ENCODE measurements around the gene TICRR. TPM values are rescaled to one million over a fixed set of nuclear protein-coding genes. Genes with fewer than 3 reads are reported as not detected.

Gene TICRR
- total RNA-seq, 1 donor from 2014 or later = 4.8 TPM

- peaks cover 3% of the 10 kb centered on the region for H3K4me1 Mint-ChIP-seq (ENCODE audit: unreplicated experiment)
- H3K27me3 Mint-ChIP-seq (ENCODE audit: unreplicated experiment) = peaks cover 8% of the 10 kb centered on the region
- no peak for DNase-seq (ENCODE audit: low spot score)
- no peak overlapping the region for H3K27ac Mint-ChIP-seq (ENCODE audit: unreplicated experiment)
- TF ChIP-seq, protein P1, sequence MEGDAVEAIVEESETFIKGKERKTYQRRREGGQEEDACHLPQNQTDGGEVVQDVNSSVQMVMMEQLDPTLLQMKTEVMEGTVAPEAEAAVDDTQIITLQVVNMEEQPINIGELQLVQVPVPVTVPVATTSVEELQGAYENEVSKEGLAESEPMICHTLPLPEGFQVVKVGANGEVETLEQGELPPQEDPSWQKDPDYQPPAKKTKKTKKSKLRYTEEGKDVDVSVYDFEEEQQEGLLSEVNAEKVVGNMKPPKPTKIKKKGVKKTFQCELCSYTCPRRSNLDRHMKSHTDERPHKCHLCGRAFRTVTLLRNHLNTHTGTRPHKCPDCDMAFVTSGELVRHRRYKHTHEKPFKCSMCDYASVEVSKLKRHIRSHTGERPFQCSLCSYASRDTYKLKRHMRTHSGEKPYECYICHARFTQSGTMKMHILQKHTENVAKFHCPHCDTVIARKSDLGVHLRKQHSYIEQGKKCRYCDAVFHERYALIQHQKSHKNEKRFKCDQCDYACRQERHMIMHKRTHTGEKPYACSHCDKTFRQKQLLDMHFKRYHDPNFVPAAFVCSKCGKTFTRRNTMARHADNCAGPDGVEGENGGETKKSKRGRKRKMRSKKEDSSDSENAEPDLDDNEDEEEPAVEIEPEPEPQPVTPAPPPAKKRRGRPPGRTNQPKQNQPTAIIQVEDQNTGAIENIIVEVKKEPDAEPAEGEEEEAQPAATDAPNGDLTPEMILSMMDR (IDR thresholded peaks at IDR 0.05; ENCODE audit: unreplicated experiment) = no peak
- no peaks in the 10 kb centered on the region for H3K9me3 Mint-ChIP-seq (ENCODE audit: unreplicated experiment)
- H3K4me3 Mint-ChIP-seq (ENCODE audit: unreplicated experiment) = no peak overlapping the region
- no peaks in the 10 kb centered on the region for H3K36me3 Mint-ChIP-seq (ENCODE audit: low read depth, unreplicated experiment)
Observed at GRCh38 chr15:89667706-89667960, 92.4 kb downstream of the TICRR start.

- Mint-ChIP-seq H3K36me3 (ENCODE audit: low read depth, unreplicated experiment) (no peaks in the 10 kb centered on the region), H3K4me1 (ENCODE audit: unreplicated experiment) (no peaks in the 10 kb centered on the region), H3K9me3 (ENCODE audit: unreplicated experiment) (no peaks in the 10 kb centered on the region), H3K4me3 (ENCODE audit: unreplicated experiment) (no peak overlapping the region), H3K27ac (ENCODE audit: unreplicated experiment) (no peak overlapping the region), H3K27me3 (ENCODE audit: unreplicated experiment) (peaks cover 7% of the 10 kb centered on the region)
- DNase-seq (ENCODE audit: low spot score) = no peak
- TF ChIP-seq, protein P1 (IDR thresholded peaks at IDR 0.05; ENCODE audit: unreplicated experiment) = no peak
Observed at GRCh38 chr15:89668171-89668570, 92.9 kb downstream of the TICRR start.

DNA sequence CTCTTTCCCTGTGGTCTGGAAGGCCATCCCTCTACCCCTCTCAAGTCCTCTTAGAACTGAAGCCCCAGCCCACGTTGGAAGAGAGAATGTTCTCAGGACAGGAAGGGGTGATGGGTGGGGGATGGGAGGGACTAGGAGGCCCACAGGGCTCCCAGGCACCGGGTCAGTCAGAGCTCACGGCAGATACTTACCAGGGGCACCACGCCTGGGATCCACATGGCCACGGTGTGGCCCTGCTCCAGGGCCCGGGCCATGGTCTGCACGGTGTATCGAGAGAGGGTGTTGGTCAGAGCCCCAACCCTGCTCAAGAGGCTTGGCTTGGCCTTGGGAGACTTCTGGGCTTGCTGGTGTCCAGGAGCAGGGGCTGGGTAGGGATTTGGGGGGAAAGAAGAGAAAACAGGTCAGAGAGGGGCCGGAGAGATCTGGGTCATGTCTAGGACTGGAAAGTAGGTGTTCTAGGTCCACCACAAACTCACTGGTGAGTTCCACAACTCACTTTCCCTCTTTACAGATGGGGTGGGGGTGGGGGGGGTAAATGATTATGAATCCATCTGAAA is 94.1 kb downstream of the TICRR start:
- Mint-ChIP-seq H3K36me3 (ENCODE audit: low read depth, unreplicated experiment) (peaks cover 7% of the 10 kb centered on the region), H3K4me1 (ENCODE audit: unreplicated experiment) (no peaks in the 10 kb centered on the region), H3K9me3 (ENCODE audit: unreplicated experiment) (no peaks in the 10 kb centered on the region), H3K27me3 (ENCODE audit: unreplicated experiment) (peaks cover 5% of the 10 kb centered on the region), H3K4me3 (ENCODE audit: unreplicated experiment) (no peak overlapping the region), H3K27ac (ENCODE audit: unreplicated experiment) (no peak overlapping the region)
- no peak for DNase-seq (ENCODE audit: low spot score)
- TF ChIP-seq, protein P1 (IDR thresholded peaks at IDR 0.05; ENCODE audit: unreplicated experiment) = no peak

GRCh38 chr15:89669941-89670340 is 94.7 kb downstream of the TICRR start:
- Mint-ChIP-seq H3K27me3 (ENCODE audit: unreplicated experiment) (peaks cover 1% of the 10 kb centered on the region), H3K27ac (ENCODE audit: unreplicated experiment) (no peak overlapping the region), H3K36me3 (ENCODE audit: low read depth, unreplicated experiment) (peaks cover 9% of the 10 kb centered on the region), H3K9me3 (ENCODE audit: unreplicated experiment) (no peaks in the 10 kb centered on the region), H3K4me3 (ENCODE audit: unreplicated experiment) (no peak overlapping the region), H3K4me1 (ENCODE audit: unreplicated experiment) (no peaks in the 10 kb centered on the region)
- no peak for DNase-seq (ENCODE audit: low spot score)
- TF ChIP-seq, protein P1 (IDR thresholded peaks at IDR 0.05; ENCODE audit: unreplicated experiment) = no peak

DNA sequence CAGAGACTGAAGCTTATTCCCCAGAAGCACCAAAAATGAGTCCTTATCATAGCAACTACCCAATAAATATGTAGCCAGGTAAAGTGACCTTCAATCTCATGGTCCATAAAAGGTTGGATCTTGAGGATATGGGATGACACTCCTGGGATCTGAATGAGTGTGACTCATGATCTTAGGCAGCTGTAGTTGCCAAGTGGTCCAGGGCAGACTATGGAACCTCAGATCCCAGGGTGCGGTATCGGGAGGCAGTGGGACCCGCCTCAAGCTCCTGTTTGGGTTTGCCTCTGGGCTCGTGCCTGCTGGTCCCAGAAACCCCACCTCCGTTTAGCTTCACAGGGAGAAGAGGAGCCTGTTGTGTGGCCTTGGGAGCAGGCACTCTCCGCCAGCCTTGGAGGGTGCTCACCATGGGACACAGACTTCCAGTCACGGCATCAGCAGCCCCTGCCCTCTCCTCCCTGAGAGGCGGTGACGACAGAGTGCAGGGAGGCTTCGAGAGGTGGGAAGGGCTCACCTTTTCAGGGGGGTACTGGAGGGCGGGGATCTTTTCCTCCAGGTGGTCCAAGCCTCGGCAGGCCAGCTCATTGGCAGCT is 95.8 kb downstream of the TICRR start:
- H3K27ac Mint-ChIP-seq (ENCODE audit: unreplicated experiment) = no peak overlapping the region
- H3K4me1 Mint-ChIP-seq (ENCODE audit: unreplicated experiment) = no peaks in the 10 kb centered on the region
- peaks cover 1% of the 10 kb centered on the region for H3K27me3 Mint-ChIP-seq (ENCODE audit: unreplicated experiment)
- no peaks in the 10 kb centered on the region for H3K9me3 Mint-ChIP-seq (ENCODE audit: unreplicated experiment)
- TF ChIP-seq, protein P1 (IDR thresholded peaks at IDR 0.05; ENCODE audit: unreplicated experiment) = no peak
- H3K36me3 Mint-ChIP-seq (ENCODE audit: low read depth, unreplicated experiment) = peaks cover 9% of the 10 kb centered on the region
- no peak overlapping the region for H3K4me3 Mint-ChIP-seq (ENCODE audit: unreplicated experiment)
- no peak for DNase-seq (ENCODE audit: low spot score)

Data from endothelial cell (in vitro differentiated cells).